Retina (tissue), 1 donor: ENCODE results near the gene STARD8.

ENCODE experiments used
- DNase-seq: peaks from one replicate; pipeline ENCODE4 v3.0.0-alpha.2; 2016

Gene STARD8

DNA sequence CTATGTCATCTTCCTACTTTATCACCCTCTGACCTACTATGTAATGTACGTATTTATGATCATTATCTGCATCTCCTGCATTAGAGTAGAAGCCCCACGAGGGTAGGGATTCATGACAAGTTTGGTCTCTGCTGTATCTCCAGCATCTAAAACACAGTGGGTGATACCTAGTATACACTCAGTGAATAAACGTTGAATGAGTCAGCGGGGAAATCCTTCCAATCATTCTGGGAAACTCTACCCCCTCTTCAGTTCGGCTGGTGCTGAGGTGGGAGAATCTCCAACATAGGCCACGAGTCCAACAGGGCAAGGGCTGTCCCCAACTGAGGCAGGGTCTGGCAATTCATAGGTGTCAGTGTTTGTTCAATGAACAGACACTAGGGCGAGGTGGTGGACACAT is 106.9 kb downstream of the STARD8 start:
- DNase-seq: no peak

- DNase-seq: no peak
Measured at GRCh38 chrX:68755616-68756125, 108.2 kb downstream of the STARD8 start.

DNA sequence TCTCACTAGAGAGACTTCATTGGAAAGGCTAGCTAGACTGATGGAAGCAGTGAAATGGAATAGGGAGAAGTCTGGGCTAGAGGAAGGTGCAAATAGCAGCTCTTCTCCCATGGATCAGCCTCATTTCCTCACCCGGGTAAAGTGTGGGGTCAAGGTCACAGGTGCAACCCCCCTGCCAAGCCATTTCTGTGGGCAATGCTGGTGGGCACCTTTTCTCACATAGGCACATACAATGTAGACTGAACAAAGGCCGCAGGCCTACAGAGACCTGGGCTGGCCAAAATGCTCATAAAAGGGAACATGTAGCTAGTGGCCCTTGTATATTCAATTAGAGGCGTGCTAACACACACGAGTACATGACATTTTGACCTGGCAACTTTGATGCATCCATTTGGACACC is 109.9 kb downstream of the STARD8 start:
- no peak for DNase-seq

GRCh38 chrX:68757731-68758130 is 110.3 kb downstream of the STARD8 start:
- no peak for DNase-seq

DNA sequence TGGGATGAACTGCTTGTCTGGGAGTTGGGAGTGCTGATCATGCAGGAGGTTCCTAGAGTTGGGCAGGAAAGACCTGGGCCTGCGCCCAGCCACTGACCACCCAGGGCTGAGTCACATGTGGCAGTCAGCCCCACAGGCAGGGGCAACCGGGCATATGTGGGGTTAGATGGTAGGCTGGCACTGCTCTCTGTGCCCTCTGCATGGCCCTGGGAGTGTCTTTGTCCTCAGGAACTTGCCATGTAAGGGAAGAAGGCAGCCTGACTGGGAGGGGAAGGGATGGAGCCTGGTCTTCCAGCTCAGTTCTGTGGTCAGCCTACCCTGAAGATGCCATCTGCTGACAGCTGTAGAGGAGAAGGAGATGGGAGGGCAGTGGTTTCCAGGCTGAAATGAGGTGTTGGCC is 111.2 kb downstream of the STARD8 start:
- no peak for DNase-seq

- DNase-seq: no peak
Measured at GRCh38 chrX:68761086-68761485, 113.6 kb downstream of the STARD8 start.

DNA sequence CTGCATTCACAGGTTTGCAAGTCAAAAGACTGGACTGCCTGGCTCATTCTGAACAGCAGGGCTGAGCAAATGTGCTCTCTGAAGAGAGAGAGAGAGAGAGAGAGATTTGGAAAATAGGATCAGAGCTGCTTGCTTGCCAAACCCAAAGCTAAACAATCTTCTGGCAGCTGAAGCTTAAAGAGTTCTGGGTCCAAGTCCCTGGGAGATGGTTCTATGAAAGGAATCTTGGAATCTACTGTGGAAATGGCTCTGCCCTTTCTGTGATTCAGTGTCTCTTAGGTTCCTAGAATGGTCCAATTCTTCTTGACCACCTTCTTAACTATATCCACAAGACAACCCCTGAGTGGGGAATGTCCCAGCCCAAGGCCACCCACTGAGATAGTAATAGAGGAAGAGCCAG is 115.3 kb downstream of the STARD8 start:
- DNase-seq: no peak

DNA sequence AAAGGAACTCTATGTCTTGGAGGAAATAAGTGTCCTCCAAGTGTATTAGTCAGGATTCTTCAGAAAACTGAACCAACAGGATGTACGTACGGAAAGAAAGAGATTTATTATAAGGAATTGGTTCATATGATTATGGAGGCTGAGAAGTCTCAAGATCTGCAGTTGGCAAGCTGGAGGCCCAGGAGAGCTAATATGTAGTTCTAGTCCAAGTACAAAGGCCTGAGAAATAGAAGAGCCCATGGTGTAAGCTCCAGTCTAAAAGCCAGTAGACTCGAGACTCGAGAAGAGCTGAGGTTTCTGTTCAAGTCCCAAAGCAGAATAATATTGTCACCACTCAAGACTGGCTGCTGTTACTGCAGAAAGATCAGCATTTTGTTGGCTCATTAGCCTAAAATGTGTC is 116.0 kb downstream of the STARD8 start:
- no peak for DNase-seq
